Liver (tissue), 3 donors: Measurements from ENCODE around the gene RFPL4A.
"Not testable (repeated sequence)": the region's sequence is repeated elsewhere in the genome, so short reads cannot be mapped to it uniquely, and the experiment has no call there.

Experiments used
- RXRA ChIP-seq, 2 donors: IDR thresholded peaks; 2 replicates each; pipeline ENCODE4 v1.6.1; 2017 to 2018; ENCODE audit warnings: antibody characterized with exemption in 2 of 2, mild to moderate bottlenecking in 1 of 2
- YY1 ChIP-seq: IDR thresholded peaks from 2 replicates; pipeline ENCODE4 v1.6.1; 2016; ENCODE audit warnings: antibody characterized with exemption, mild to moderate bottlenecking
- TF ChIP-seq, protein P1 (sequence below): fragments of 150-350 bp; IDR thresholded peaks from 2 replicates; pipeline ENCODE4 v1.5.1; 2017; ENCODE audit warnings: improper control_type of control experiment, low read depth, low read length; ENCODE audit not compliant: missing input control
- donor health status: healthy.
- donor health status: healthy.

DNA sequence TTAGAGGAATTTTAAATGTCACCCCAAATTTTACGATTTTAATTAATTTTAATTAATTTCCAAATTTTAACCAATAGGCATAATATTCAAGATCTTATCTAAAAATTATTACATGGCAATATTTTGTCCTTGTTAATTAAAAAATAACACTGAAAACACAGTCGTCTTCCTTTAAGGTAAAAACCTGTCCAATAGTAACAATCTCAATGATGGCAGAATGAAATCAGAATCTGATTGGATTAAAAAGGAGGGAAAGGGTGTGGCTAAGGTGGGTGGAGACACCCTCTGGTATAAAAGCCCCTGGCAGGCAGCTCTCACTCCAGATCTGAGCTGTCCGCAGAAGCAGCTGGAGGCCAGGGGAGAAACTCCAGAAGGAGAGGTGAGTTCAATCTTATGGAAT lies at the start of gene RFPL4A:
- not testable (repeated sequence) for TF ChIP-seq YY1; RXRA (IDR thresholded peaks at IDR 0.05)
- TF ChIP-seq, protein P1, sequence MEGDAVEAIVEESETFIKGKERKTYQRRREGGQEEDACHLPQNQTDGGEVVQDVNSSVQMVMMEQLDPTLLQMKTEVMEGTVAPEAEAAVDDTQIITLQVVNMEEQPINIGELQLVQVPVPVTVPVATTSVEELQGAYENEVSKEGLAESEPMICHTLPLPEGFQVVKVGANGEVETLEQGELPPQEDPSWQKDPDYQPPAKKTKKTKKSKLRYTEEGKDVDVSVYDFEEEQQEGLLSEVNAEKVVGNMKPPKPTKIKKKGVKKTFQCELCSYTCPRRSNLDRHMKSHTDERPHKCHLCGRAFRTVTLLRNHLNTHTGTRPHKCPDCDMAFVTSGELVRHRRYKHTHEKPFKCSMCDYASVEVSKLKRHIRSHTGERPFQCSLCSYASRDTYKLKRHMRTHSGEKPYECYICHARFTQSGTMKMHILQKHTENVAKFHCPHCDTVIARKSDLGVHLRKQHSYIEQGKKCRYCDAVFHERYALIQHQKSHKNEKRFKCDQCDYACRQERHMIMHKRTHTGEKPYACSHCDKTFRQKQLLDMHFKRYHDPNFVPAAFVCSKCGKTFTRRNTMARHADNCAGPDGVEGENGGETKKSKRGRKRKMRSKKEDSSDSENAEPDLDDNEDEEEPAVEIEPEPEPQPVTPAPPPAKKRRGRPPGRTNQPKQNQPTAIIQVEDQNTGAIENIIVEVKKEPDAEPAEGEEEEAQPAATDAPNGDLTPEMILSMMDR = not testable (repeated sequence)
